Stimulated activated CD4-positive, alpha-beta T cell treated with anti-CD3 and anti-CD28 coated beads, Interleukin-1b, Interleukin-23, amount 100 ng/mL, for 48 hours (primary cell): Measurements from ENCODE around the gene STMND1.

Experiments
- DNase-seq: peaks from one replicate; pipeline ENCODE4 v3.0.0-alpha.2; 2020

The STMND1 gene

DNA sequence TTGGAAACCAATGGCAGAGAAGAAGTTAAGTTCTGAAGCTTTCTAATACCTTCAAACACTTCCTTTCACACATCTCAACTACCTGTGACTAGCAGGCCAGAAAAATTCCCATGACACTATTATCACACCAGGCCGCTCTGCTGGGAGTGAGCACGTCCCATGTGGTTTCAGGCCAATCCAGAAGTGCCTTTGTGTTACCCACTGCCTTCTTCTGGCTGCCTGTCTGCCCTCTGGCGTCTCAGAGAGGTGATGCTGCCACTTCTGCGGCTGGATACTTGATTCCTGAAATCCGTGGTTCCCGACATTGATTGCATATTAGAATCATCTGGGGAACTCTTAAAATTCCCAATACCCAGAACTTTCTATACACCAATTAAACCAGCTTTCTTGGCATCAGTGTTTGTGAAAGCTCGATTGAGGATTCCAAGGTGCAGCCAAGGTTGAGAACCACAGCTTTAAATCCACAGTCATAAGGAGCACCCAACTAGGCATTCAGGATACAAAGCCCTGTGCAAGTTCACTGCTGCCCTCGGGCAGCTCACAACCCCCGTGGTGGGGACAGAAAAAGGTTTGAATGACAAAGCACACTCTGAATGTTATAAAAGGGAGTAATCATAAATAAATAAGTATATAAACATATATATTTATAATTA lies 65.6 kb downstream of the STMND1 start:
- DNase-seq = no peak

DNA sequence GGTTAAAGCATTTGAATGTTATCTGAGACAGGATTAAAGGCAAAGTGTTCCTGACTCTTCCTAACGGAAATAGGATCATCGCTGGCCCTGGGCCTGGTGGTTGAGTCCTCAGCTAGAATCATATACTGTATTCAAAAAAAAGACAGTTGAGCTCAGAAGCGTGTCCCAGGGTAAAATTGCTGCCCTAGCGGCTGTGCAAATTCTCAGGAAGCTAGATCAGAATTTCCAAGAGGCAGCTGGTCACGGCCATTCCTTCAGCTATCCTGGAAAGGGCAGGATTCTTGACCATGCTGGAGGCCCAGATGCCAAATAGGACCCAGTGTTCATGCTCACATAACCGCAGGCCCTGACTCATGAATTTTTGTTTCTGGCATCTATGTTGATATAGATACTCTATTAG lies 67.4 kb downstream of the STMND1 start:
- no peak for DNase-seq

DNA sequence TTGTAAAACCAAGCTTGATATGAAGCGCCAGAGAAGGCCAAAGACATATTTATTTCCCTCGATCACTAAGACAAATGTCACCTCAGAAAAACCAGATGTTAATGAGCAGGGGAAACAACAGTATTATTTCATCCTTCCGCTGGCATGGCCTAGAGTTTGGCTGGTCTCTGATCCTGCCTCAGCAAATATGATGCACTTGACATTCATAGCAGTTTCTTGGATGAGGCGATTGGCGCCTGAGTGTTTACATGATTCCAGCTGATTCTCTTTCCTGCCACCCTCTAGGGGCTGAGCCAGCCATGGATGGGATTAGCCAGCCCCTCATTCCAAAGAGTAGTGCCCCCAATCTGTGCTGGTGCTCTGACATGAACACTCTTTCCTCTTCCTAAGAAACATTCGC lies 67.9 kb downstream of the STMND1 start:
- no peak for DNase-seq

DNA sequence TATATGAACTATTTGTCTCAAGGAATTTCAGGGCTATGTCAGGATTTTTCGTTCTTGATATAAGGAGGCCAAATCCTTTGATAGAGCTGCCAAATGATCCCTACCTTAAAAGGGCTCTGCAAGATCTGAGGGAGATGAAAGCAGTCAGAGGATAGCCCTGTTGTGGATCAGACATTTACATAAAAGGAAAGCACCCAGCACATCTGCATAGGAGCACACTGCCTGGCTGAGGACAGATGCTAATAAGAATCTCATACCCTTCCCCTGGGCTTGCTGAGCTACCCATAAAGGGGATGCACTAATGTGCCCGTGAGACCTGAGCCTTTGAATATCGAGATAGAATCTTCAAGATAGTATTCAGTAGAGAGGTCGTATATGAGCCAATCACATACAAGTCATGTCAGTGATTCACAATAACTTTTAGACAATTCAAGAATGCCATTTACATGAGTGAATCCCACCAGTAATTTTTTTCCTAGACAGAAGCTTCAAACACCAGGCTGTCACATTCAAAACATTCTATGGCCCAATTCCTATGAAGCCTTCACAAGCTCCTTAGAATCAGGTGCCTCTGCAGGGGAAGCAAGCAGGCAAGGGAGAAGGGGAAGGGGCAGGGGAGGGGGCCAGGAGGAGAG lies 71.1 kb downstream of the STMND1 start:
- no peak for DNase-seq

DNA sequence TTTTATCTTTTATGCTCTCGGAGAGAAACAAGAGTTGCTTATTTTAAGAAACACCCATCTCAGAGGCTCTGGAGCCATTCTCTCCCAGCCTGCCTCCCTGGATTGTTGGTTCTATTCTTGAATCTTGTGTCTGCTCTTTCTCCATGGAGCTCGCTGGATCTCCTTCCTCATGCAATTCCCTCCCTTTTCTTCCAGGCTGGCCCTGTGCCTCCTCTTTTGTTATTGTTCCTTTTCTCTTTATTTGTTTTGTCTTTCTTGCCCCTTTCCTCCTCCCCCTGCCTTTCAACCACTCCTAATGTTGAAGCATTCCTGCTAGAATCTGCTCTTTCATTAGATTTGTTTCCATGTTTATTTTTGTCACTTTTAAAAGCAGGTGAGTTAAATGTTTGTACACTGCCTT lies 76.5 kb downstream of the STMND1 start:
- no peak for DNase-seq

DNA sequence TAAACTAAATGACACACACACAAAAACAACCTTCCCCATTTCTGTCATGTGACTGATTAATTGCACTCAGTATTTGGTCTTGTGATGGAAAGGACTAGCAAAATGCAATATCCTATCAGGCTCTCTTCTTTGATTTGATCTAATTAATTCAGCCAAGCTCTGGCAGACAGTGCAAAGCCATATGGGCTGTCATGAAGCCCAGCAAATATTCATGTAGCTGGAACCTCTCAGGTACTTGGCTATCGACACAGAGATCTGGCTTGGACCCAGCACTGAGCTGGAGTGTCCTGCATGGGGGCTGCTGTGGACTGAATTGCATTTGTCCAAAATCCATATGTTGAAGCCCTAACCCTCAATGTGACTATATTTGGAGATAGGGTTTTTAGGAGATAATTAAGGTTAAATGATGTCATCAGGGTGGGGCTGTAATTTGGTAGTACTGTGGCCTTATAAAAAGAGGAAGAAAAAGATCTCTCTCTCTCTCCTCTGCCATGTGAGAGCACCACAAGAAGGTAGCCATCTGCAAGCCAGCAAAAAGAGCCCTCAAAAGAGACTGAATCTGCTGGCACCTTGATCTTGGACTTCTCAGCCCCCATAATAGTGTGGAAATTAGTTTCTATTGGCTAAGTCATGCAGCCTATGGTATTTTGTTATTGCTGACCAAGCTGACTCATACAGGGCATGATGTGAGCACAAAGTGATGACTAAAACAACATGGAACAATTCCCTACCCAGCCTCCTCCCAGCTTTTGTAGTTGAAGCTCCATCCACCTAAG lies 77.1 kb downstream of the STMND1 start:
- DNase-seq = no peak

DNA sequence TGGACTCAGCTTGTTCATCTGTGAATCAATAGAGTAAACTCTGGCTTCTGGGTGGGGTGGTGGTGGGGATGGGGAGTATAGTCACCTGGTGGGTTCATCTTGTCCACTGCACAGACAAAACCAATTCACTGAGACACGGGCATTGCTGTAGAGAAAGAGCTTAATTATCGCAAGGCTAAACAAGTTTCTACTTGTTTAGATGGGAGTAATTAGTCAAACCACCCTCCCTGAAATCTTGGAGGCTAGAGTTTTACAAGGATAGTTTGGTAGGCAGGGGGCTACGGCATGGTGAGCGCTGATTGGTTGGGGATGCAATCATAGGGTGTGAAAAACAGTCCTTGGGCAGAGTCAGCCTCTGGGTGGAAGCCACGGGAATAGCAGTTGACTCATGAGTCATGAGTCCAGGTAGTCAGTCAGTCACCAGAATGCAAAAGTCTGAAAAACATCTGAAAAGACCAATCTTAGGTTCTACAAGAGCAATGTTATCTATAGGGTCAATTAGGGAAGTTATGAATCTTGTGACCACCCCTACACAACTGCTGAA lies 77.8 kb downstream of the STMND1 start:
- DNase-seq = no peak
